Loucy (cell line): ENCODE results near the gene BCL2.

Source experiments
- H2AFZ ChIP-seq: fragments of 200-600 bp; sonication (generic); 2 replicates; pipeline ENCODE4 v1.6.0; 2016; ENCODE audit warnings: antibody characterized with exemption, mild to moderate bottlenecking, low read length, moderate library complexity
- H3F3A ChIP-seq: fragments of 200-600 bp; 2 replicates; pipeline ENCODE4 v1.6.0; 2016; ENCODE audit warnings: antibody characterized with exemption, low read depth, mild to moderate bottlenecking
- H3K27me3 ChIP-seq: fragments of 200-600 bp; sonication (generic); 2 replicates; pipeline ENCODE4 v1.6.1; 2014; ENCODE audit warnings: low read length, mild to moderate bottlenecking; ENCODE audit not compliant: insufficient read depth, poor library complexity, severe bottlenecking
- H3K36me3 ChIP-seq: fragments of 200-600 bp; sonication (generic); 2 replicates; pipeline ENCODE4 v1.6.1; 2016; ENCODE audit warnings: low read length; ENCODE audit not compliant: insufficient read depth
- H3K4me1 ChIP-seq: fragments of 200-600 bp; sonication (generic); 2 replicates; pipeline ENCODE4 v1.5.1; 2014; ENCODE audit warnings: low read length, mild to moderate bottlenecking; ENCODE audit not compliant: insufficient read depth, poor library complexity, severe bottlenecking
- H3K4me2 ChIP-seq: fragments of 200-600 bp; sonication (generic); 2 replicates; pipeline ENCODE4 v1.6.0; 2014; ENCODE audit warnings: antibody characterized with exemption, low read length, low read depth, mild to moderate bottlenecking; ENCODE audit not compliant: poor library complexity, severe bottlenecking
- H3K4me3 ChIP-seq: fragments of 200-600 bp; sonication (generic); 2 replicates; pipeline ENCODE4 v1.5.1; 2014; ENCODE audit warnings: low read length, mild to moderate bottlenecking, mixed read lengths; ENCODE audit not compliant: poor library complexity, severe bottlenecking
- H3K79me2 ChIP-seq: fragments of 200-600 bp; sonication (generic); 2 replicates; pipeline ENCODE4 v1.6.1; 2014; ENCODE audit warnings: low read length; ENCODE audit not compliant: insufficient read depth
- H3K9ac ChIP-seq: fragments of 200-600 bp; sonication (generic); 2 replicates; pipeline ENCODE4 v1.6.0; 2014; ENCODE audit warnings: mild to moderate bottlenecking, low read depth, low read length, moderate library complexity; ENCODE audit not compliant: poor library complexity, severe bottlenecking
- H3K9me2 ChIP-seq: fragments of 200-600 bp; sonication (generic); replicated peaks from 2 replicates; pipeline ENCODE4 v1.6.1; 2016; ENCODE audit warnings: low read depth, low read length, mixed read lengths
- H3K9me3 ChIP-seq: fragments of 200-600 bp; sonication (generic); 2 replicates; pipeline ENCODE4 v1.6.1; 2014; ENCODE audit warnings: mild to moderate bottlenecking, antibody characterized with exemption, low read length, low read depth; ENCODE audit not compliant: insufficient read depth
- H4K20me1 ChIP-seq: fragments of 200-600 bp; sonication (generic); 2 replicates; pipeline ENCODE4 v1.6.0; 2014; ENCODE audit warnings: antibody characterized with exemption, low read length, mild to moderate bottlenecking; ENCODE audit not compliant: insufficient read depth, poor library complexity, severe bottlenecking
- CTCF ChIP-seq: fragments of 200-600 bp; sonication (generic); conservative IDR thresholded peaks from 2 replicates; pipeline ENCODE4 v1.5.1; 2014; ENCODE audit warnings: mild to moderate bottlenecking, antibody characterized with exemption, low read length
- EZH2phosphoT487 ChIP-seq: fragments of 200-600 bp; IDR thresholded peaks from 2 replicates; pipeline ENCODE4 v1.6.1; 2018; ENCODE audit warnings: antibody characterized with exemption, mild to moderate bottlenecking, moderate library complexity, borderline replicate concordance

Gene BCL2

DNA sequence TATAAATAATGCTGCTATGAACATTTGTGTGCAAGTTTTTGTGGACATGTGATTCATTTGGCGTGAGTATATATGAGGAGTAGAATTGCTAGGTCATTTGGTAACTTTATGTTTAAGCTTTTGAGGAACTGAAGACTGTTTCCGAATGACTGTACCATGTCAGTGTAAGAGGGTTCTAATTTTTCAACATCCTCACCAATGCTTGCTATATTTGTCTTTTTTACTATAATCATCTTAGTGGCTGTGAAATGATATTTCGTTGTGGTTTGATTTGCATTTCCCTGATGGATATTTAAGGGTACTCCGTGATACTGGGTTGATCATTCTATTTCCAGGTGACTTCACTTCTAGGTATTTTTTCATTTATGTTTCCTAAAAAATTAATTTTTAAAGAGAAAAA, 241.1 kb downstream of the BCL2 start:
- TF ChIP-seq CTCF, result no peak
- TF ChIP-seq EZH2phosphoT487, result no peak
- H3K4me2 ChIP-seq, result no peak overlapping the region
- H3K36me3 ChIP-seq, result no peaks in the 10 kb centered on the region
- H3K9ac ChIP-seq, result no peak overlapping the region
- peaks cover 9% of the 10 kb centered on the region for H3K4me1 ChIP-seq
- no peaks in the 10 kb centered on the region for H3K9me2 ChIP-seq
- no peaks in the 10 kb centered on the region for H3K79me2 ChIP-seq
- no peaks in the 10 kb centered on the region for H3K27me3 ChIP-seq
- H4K20me1 ChIP-seq, result no peaks in the 10 kb centered on the region
- H3F3A ChIP-seq, result no peaks in the 10 kb centered on the region
- H3K4me3 ChIP-seq, result no peak overlapping the region
- H2AFZ ChIP-seq, result no peak overlapping the region
- H3K9me3 ChIP-seq, result peaks cover 4% of the 10 kb centered on the region; the same call in 1 of the 2 replicates

DNA sequence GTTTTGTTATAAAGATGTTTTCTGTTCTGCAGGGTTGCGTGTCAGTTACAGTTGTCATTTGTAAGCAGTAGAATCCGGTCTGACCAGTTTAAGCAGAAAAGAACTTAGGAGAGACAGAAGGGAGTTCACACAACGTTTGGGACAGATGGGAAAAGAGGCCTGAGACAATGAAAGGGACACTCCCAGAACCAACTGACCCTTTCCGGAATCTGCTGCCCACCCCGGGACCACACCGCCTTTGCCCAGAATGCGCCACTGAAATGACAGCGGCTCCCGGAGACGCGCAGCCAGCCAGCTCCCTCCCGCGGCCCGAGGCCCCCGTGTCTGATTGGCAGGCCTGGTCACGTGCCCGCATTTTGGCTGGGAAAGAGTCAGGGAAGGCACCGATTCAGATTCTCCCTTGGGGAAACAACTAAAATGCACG, 244.6 kb downstream of the BCL2 start:
- Histone ChIP-seq H2AFZ (peak overlapping the region; percentile 68), H3K4me3 (peak overlapping the region; percentile 45)
- TF ChIP-seq EZH2phosphoT487, result no peak
- no peak for TF ChIP-seq CTCF

GRCh38 chr18:63073481-63073880, 246.1 kb downstream of the BCL2 start:
- Histone ChIP-seq H3F3A (no peaks in the 10 kb centered on the region), H3K27me3 (no peaks in the 10 kb centered on the region), H3K9me2 (no peaks in the 10 kb centered on the region), H2AFZ (no peak overlapping the region; the same call in 1 of the 2 replicates), H3K9me3 (no peaks in the 10 kb centered on the region), H3K9ac (no peak overlapping the region), H3K4me1 (peaks cover 24% of the 10 kb centered on the region), H3K4me2 (no peak overlapping the region), H4K20me1 (no peaks in the 10 kb centered on the region), H3K4me3 (no peak overlapping the region), H3K36me3 (no peaks in the 10 kb centered on the region), H3K79me2 (no peaks in the 10 kb centered on the region)
- TF ChIP-seq EZH2phosphoT487, result no peak
- peak; percentile 79 for TF ChIP-seq CTCF

More for the DNA sequence above, 244.6 kb downstream of the BCL2 start:
- H3K9me2 ChIP-seq, result no peaks in the 10 kb centered on the region
- no peaks in the 10 kb centered on the region for H4K20me1 ChIP-seq
- no peaks in the 10 kb centered on the region for H3K27me3 ChIP-seq
- no peaks in the 10 kb centered on the region for H3F3A ChIP-seq
- no peak overlapping the region for H3K4me2 ChIP-seq
- no peak overlapping the region for H3K9ac ChIP-seq
- peaks cover 29% of the 10 kb centered on the region for H3K4me1 ChIP-seq
- H3K79me2 ChIP-seq, result no peaks in the 10 kb centered on the region
- no peaks in the 10 kb centered on the region; the same call in 1 of the 2 replicates for H3K9me3 ChIP-seq
- H3K36me3 ChIP-seq, result no peaks in the 10 kb centered on the region
